Stomach smooth muscle (tissue), 2 donors: ENCODE measurements around the gene RIMS4.

Experiments used
- H3K27ac ChIP-seq: one replicate; pipeline ENCODE4 v1.7.0; 2013; ENCODE audit warnings: mild to moderate bottlenecking, low read length, inconsistent platforms
- H3K27me3 ChIP-seq, 2 donors: one replicate each; pipeline ENCODE4 v1.7.0; 2013; ENCODE audit warnings: low read length in 2 of 2; ENCODE audit not compliant: insufficient read depth in 2 of 2, control insufficient read depth in 1 of 2
- H3K36me3 ChIP-seq, 2 donors: one replicate each; pipeline ENCODE4 v1.7.0; 2013; ENCODE audit warnings: low read length in 2 of 2; ENCODE audit not compliant: control insufficient read depth in 2 of 2, insufficient read depth in 2 of 2
- H3K4me1 ChIP-seq: one replicate; pipeline ENCODE4 v1.7.0; 2013; ENCODE audit warnings: low read length; ENCODE audit not compliant: control insufficient read depth, insufficient read depth
- H3K4me3 ChIP-seq, 2 donors: one replicate each; pipeline ENCODE4 v1.7.0; 2013; ENCODE audit warnings: low read length in 2 of 2
- H3K9ac ChIP-seq, 2 donors: one replicate each; pipeline ENCODE4 v1.7.0; 2013; ENCODE audit warnings: low read length in 2 of 2, mild to moderate bottlenecking in 1 of 2
- H3K9me3 ChIP-seq, 2 donors: one replicate each; pipeline ENCODE4 v1.7.0; 2013; ENCODE audit warnings: low read length in 2 of 2; ENCODE audit not compliant: control insufficient read depth in 2 of 2
- donor health status: healthy.
- donor health status: Pancreatic carcinoma.

Gene RIMS4

GRCh38 chr20:44731657-44732056 lies 78.7 kb downstream of the RIMS4 start:
- H3K27me3 ChIP-seq, result peaks cover 4 to 8% of the 10 kb centered on the region in 2 donors
- H3K9me3 ChIP-seq, result no peaks in the 10 kb centered on the region
- no peak overlapping the region for H3K27ac ChIP-seq
- no peak overlapping the region for H3K9ac ChIP-seq
- peaks cover 7% of the 10 kb centered on the region for H3K4me1 ChIP-seq
- H3K4me3 ChIP-seq, result no peak overlapping the region
- no peaks in the 10 kb centered on the region for H3K36me3 ChIP-seq

GRCh38 chr20:44730441-44730840 lies 79.9 kb downstream of the RIMS4 start:
- Histone ChIP-seq H3K4me1 (peaks cover 7% of the 10 kb centered on the region), H3K9me3 (no peaks in the 10 kb centered on the region), H3K9ac (no peak overlapping the region)

DNA sequence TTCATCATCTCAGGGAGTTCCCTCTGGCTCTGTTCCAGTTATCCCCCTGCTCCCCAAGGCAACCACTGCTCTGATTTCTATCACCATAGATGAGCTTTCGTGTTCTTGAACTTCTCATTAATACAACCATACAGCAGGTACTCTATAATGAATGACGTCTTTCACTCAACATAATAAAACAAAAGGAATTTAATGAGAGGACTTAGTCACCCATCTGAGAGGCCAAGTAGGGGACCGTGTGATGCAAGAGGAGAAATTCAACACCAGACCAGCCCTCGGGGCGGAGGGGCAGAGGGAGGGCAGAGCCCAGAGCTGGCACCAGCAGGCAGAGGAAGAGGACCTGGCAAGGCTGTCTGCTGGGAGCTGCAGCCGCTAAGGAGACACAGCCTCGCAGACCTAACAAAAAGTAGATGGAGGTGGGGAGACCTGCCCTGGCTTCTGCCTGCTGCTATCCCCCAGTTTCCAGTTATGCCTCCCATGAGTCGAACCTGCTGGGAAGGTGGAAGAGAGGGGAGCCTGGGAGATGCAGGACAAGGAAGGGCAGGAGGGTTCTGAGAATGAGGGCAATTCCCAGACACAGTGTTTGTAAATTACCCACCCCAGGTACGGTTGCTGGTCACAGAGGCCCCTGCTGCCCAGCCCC lies 81.4 kb downstream of the RIMS4 start:
- Histone ChIP-seq H3K27me3 (peaks cover 8 to 21% of the 10 kb centered on the region in 2 donors), H3K4me1 (peaks cover 4% of the 10 kb centered on the region), H3K36me3 (no peaks in the 10 kb centered on the region), H3K9me3 (no peaks in the 10 kb centered on the region), H3K9ac (no peak overlapping the region), H3K27ac (no peak overlapping the region), H3K4me3 (no peak overlapping the region)

More at GRCh38 chr20:44730441-44730840, 79.9 kb downstream of the RIMS4 start:
- no peak overlapping the region for H3K27ac ChIP-seq
- H3K36me3 ChIP-seq, result no peaks in the 10 kb centered on the region
- H3K4me3 ChIP-seq, result no peak overlapping the region
- peaks cover 4 to 12% of the 10 kb centered on the region in 2 donors for H3K27me3 ChIP-seq

- Histone ChIP-seq H3K9me3 (no peaks in the 10 kb centered on the region), H3K27me3 (peaks cover 8 to 21% of the 10 kb centered on the region in 2 donors), H3K9ac (no peak overlapping the region), H3K4me3 (no peak overlapping the region), H3K4me1 (peaks cover 4% of the 10 kb centered on the region), H3K27ac (no peak overlapping the region), H3K36me3 (no peaks in the 10 kb centered on the region)
These were observed 82.7 kb downstream of the RIMS4 start for GRCh38 chr20:44727651-44728050.

DNA sequence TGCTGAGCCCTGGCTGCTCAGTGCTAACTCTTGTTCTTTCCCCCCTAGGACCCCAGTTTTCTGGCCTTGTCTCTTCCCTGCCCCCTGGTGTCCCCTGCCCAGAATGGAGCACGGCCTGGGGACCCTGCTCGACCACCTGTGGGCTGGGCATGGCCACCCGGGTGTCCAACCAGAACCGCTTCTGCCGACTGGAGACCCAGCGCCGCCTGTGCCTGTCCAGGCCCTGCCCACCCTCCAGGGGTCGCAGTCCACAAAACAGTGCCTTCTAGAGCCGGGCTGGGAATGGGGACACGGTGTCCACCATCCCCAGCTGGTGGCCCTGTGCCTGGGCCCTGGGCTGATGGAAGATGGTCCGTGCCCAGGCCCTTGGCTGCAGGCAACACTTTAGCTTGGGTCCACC lies 83.3 kb downstream of the RIMS4 start:
- Histone ChIP-seq H3K27me3 (peaks cover 8 to 21% of the 10 kb centered on the region in 2 donors), H3K9ac (no peak overlapping the region), H3K9me3 (no peaks in the 10 kb centered on the region), H3K4me3 (no peak overlapping the region), H3K36me3 (no peaks in the 10 kb centered on the region), H3K27ac (no peak overlapping the region), H3K4me1 (peaks cover 4% of the 10 kb centered on the region)

DNA sequence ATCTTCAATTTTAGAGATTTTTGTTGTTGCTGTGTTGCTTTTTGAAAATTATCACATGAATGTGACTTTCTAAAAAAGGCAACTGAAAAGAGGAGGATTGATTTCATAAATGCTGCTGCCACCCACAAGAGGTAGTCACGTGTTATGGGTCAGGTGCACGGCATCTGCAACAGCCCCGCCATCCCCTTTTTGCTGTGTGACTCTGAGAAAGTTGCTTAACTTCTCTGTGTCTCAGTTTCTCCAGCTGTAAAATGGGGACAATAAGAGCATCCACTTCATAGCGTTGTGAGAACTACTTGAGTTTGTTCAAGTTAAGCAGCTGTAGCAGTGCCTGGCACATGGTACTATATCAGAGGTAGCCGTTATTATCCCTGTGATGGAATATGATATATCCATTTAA lies 84.5 kb downstream of the RIMS4 start:
- H3K9ac ChIP-seq, result no peak overlapping the region
- H3K27ac ChIP-seq, result no peak overlapping the region
- peaks cover 8 to 21% of the 10 kb centered on the region in 2 donors for H3K27me3 ChIP-seq
- H3K4me1 ChIP-seq, result peaks cover 4% of the 10 kb centered on the region
- no peaks in the 10 kb centered on the region for H3K36me3 ChIP-seq
- no peak overlapping the region for H3K4me3 ChIP-seq
- H3K9me3 ChIP-seq, result no peaks in the 10 kb centered on the region

GRCh38 chr20:44724423-44725091 lies 85.8 kb downstream of the RIMS4 start:
- Histone ChIP-seq H3K36me3 (no peaks in the 10 kb centered on the region), H3K27me3 (peaks cover 8 to 18% of the 10 kb centered on the region in 2 donors), H3K27ac (no peak overlapping the region), H3K9me3 (no peaks in the 10 kb centered on the region), H3K4me3 (no peak overlapping the region), H3K4me1 (peaks cover 4% of the 10 kb centered on the region), H3K9ac (no peak overlapping the region)

- no peak overlapping the region for H3K27ac ChIP-seq
- no peaks in the 10 kb centered on the region for H3K36me3 ChIP-seq
These were observed 86.5 kb downstream of the RIMS4 start for GRCh38 chr20:44723798-44724362.

DNA sequence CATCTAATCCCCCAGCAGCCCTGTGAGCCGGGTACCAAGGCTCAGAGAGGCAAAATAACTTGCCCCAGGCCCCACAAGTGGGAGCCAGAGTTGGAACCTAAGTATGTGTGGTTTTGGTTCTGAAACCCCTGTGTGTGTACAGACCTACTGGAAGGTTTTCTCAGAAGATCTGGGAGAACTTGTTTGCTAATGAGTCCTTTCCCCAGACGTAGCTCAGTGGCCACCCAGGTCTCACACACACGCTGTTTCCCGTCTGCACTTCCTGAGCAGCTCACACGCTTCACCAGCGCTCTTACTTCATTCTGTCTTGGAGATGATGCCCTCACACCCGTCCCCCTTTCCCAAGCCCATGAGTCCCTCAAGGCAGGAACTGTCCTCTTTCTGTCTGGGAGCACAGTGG lies 87.0 kb downstream of the RIMS4 start:
- no peak overlapping the region for H3K27ac ChIP-seq
- no peaks in the 10 kb centered on the region for H3K36me3 ChIP-seq
- H3K27me3 ChIP-seq, result peaks cover 4 to 13% of the 10 kb centered on the region in 2 donors
- H3K4me3 ChIP-seq, result no peak overlapping the region
- no peaks in the 10 kb centered on the region for H3K4me1 ChIP-seq
- H3K9me3 ChIP-seq, result no peaks in the 10 kb centered on the region
- no peak overlapping the region for H3K9ac ChIP-seq

More at GRCh38 chr20:44723798-44724362, 86.5 kb downstream of the RIMS4 start:
- Histone ChIP-seq H3K9ac (no peak overlapping the region), H3K27me3 (peaks cover 4 to 15% of the 10 kb centered on the region in 2 donors), H3K9me3 (no peaks in the 10 kb centered on the region), H3K4me3 (no peak overlapping the region), H3K4me1 (no peaks in the 10 kb centered on the region)

- no peaks in the 10 kb centered on the region for H3K4me1 ChIP-seq
- H3K9me3 ChIP-seq, result no peaks in the 10 kb centered on the region
- H3K36me3 ChIP-seq, result no peaks in the 10 kb centered on the region
- no peak overlapping the region for H3K9ac ChIP-seq
- H3K27ac ChIP-seq, result no peak overlapping the region
- no peak overlapping the region for H3K4me3 ChIP-seq
- peaks cover 4 to 13% of the 10 kb centered on the region in 2 donors for H3K27me3 ChIP-seq
These were observed 87.4 kb downstream of the RIMS4 start for GRCh38 chr20:44722990-44723389.

DNA sequence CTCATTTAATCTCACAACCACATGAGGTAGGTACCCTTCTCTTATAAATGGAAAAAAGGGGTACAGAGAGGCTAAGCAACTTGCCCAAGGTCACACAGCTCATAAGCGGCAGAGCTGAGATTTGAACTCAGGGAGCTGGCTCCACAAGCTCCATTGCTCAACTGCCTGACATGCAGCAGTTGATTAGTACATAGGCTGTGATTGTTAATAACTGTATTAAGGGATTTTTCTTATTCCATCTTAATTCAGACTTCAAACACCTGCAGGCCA lies 88.6 kb downstream of the RIMS4 start:
- no peaks in the 10 kb centered on the region for H3K36me3 ChIP-seq
- H3K4me1 ChIP-seq, result no peaks in the 10 kb centered on the region
- H3K9me3 ChIP-seq, result no peaks in the 10 kb centered on the region
- no peak overlapping the region for H3K27ac ChIP-seq
- peaks cover 4 to 13% of the 10 kb centered on the region in 2 donors for H3K27me3 ChIP-seq
- H3K9ac ChIP-seq, result no peak overlapping the region
- no peak overlapping the region for H3K4me3 ChIP-seq
